NCI-H1417 (cell line): ENCODE results near the gene CSNK1G1.
"Not testable (repeated sequence)": the region's sequence is repeated elsewhere in the genome, so short reads cannot be mapped to it uniquely, and the experiment has no call there.

Experiments used
- DNase-seq, 3 experiments: peaks; one replicate each; lab custom pipeline; 2025; lab: John Stamatoyannopoulos, UW

CSNK1G1 gene

DNA sequence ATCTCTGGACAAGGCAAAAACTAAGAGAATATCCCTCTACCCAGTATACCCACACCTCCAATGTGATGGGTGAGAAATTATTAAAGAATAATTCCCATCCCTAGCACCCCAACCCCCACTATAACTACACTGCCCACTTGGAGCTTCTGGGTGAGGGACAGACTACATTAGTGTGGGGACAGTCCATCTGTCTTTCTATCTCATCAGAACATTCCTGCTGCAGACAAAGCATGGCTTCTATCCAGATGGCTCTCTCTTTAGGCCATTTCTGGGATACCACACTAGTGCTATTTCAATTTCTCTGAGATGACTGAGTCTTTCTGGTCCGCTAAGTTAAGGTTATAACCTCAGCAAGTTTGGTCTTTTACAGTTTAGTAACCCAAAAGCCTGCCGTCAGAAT lies 6.6 kb downstream of the CSNK1G1 start:
- no peak for DNase-seq

DNA sequence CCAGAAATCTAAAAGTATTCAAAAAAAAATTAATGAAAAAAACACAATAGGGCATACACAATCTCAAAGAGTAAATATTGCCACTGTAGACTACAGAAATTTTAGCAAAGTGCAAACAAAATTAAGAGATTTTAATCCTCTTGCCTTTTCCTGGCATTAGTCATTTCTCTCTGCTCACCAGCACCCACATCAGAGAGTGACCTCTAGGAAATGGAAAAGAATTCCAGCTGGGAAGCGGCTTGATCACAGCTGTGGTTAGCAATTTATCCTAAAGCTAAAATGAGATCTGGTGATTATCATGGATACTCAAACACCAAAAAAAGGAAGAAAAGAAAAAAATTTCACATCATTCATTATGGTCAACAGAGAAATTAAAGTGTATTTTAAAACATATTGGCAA lies 7.5 kb downstream of the CSNK1G1 start:
- DNase-seq, result no peak

DNA sequence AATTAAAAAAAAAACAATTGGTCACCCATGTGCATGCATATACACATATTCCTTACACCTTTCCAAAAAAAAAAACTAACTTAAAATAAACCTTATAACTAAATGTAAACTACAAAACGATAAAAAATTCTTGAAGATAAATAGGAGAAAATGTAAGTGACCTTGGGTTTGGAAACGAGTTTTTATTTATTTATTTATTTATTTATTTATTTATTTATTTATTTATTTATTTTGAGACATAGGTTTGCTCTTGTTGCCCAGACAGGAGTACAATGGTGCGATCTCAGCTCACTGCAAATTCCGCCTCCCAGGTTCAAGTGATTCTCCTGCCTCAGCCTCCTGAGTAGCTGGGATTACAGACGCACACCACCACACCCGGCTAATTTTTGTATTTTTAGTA lies 9.7 kb downstream of the CSNK1G1 start:
- DNase-seq, result not testable (repeated sequence)

DNA sequence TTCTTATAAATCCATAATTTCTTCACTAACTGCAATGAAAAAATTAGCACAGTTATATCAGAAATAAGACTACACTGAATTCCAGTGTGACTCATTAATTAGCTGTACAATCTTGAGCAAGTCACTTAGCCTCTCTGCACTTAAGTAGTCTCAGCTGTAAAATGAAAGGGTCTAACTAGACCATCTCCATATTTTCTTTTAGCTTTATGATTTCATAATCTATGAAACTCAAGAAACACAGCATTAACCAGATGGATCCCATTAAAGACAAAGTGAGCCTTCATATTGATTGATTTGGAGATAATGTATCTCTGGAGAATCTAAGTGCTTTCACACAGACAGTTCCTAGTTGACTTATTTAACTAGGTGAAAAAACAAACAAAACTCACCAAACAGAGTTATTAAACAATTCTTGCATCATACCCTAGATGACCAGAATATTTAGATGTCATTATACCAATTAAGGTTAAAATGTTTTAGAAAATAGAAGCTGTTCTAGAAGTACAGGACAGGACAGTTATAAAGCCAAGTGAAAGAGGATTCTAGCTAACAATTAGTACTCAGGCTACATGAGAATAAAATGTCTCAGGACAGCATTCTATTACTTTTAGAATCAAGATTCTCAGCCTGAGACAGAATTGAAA lies 11.2 kb downstream of the CSNK1G1 start:
- peak in 1 of 3 experiments; percentile 46 for DNase-seq

GRCh38 chr15:64343841-64344240 lies 12.1 kb downstream of the CSNK1G1 start:
- no peak for DNase-seq

GRCh38 chr15:64343222-64343621 lies 12.8 kb downstream of the CSNK1G1 start:
- DNase-seq, result no peak

- DNase-seq, result no peak
Measured at GRCh38 chr15:64341961-64342360, 14.0 kb downstream of the CSNK1G1 start.

- DNase-seq, result no peak
Measured at GRCh38 chr15:64340355-64340754, 15.6 kb downstream of the CSNK1G1 start.

DNA sequence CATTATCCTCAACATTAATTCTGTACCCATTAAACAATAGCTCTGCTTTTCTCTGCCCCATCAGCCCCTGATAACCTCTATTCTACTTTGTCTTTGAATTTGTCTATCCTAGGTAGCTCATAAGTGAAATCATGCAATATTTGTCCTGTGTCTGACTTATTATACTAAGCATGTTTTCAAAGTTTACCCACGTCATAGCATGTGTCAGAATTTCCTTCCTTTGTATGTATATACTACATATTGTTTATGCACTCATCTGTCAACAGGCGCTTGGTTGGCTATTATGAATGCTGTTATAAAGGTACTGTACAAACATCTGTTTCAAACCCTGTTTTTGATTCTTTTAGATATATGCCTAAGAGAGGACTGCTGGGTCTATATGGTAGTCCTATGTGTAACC lies 18.2 kb downstream of the CSNK1G1 start:
- DNase-seq, result no peak

- peak in 1 of 3 experiments; percentile 18 for DNase-seq
Measured at GRCh38 chr15:64333986-64334929, 21.7 kb downstream of the CSNK1G1 start.

DNA sequence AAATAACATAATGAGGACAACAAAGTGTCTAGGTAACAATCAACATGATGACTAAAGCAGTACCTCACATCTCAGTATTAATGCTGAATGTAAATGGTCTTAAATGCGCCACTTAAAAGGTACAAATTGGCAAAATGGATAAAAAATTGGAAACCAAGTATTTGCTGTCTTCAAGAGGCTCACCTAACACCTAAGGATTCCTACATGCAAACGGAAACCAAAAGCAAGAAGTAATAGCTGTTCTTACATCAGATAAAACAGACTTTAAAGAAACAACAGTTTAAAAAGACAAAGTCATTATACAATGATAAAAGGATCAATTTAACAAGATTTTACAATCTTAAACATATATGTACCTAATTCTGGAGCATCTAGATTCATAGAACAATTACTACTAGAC lies 22.5 kb downstream of the CSNK1G1 start:
- DNase-seq, result no peak

DNA sequence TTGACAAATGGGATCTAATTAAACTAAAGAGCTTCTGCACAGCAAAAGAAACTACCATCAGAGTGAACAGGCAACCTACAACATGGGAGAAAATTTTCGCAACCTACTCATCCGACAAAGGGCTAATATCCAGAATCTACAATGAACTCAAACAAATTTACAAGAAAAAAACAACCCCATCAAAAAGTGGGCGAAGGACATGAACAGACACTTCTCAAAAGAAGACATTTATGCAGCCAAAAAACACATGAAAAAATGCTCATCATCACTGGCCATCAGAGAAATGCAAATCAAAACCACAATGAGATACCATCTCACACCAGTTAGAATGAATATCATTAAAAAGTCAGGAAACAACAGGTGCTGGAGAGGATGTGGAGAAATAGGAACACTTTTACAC lies 24.3 kb downstream of the CSNK1G1 start:
- DNase-seq, result not testable (repeated sequence)

DNA sequence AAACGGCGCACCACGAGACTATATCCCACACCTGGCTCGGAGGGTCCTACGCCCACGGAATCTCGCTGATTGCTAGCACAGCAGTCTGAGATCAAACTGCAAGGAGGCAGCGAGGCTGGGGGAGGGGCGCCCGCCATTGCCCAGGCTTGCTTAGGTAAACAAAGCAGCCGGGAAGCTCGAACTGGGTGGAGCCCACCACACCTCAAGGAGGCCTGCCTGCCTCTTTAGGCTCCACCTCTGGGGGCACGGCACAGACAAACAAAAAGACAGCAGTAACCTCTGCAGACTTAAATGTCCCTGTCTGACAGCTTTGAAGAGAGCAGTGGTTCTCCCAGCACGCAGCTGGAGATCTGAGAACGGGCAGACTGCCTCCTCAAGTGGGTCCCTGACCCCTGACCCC lies 29.0 kb downstream of the CSNK1G1 start:
- DNase-seq, result not testable (repeated sequence)

GRCh38 chr15:64326458-64326857 lies 29.5 kb downstream of the CSNK1G1 start:
- not testable (repeated sequence) for DNase-seq

DNA sequence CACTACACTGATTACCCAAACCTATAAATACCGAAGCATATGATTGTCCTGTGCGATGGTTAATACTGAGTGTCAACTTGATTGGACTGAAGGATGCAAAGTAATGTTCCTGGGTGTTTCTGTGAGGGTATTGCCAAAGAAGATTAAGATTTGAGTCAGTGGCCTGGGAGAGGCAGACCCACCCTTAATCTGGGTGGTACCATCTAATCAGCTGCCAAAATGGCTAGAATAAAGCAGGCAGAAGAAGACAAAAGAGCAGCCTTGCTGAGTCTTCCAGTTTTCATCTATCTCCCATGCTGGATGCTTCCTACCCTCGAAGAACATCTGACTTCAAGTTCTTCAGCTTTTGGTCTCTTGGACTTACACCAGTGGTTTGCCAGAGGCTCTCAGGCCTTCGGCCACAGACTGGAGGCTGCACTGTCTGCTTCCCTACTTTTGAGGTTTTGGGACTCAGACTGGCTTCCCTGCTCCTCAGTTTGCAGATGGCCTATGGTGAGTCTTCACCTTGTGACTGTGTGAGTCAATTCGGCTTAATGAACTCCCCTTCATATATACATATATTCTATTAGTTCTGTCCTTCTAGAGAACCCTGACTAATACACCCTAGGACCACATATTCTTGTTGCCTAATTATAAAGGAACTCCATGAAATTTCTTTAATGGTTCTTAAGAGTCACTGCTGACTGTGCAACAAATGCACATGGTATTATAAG lies 31.7 kb downstream of the CSNK1G1 start:
- DNase-seq, result no peak

DNA sequence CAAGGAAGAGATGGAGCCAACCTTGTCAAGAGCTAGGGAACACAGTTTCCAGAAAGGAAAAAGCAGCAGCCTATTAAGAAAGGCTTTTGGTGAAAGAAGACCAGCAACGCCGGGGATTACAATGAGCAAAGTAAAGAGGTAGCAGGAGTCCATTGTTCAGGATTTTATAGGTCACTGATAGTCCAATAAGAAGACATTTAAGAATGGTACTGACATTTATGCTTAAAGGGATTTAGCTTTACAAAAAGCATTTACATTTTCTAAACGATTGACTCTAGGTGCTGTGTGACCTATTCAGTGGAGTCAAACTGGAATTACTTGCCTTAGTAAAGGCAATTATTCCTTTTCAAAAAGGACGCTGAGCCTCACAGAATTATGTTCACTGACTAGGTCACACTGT lies 40.8 kb downstream of the CSNK1G1 start:
- DNase-seq, result peak in 1 of 3 experiments; percentile 23

- DNase-seq, result no peak
Measured at GRCh38 chr15:64314456-64314855, 41.5 kb downstream of the CSNK1G1 start.

DNA sequence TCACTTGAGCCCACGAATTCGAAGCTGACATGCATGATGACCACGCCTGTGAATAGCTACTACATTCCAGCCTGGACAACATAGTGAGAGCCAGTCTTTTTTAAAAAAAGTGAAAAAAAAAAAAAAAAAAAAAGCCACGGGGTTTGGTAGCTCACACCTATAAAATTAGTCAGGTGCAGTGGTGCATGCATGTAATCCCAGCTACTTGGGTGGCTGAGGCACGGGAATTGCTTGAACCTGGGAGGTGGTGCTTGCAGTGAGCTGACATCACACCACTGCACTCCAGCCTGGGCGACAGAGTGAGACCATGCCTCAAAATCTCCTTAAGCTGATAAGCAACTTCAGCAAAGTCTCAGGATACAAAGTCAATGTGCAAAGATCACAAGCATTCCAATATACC lies 44.4 kb downstream of the CSNK1G1 start:
- no peak for DNase-seq

GRCh38 chr15:64310036-64310435 lies 45.9 kb downstream of the CSNK1G1 start:
- no peak for DNase-seq

- peak in 1 of 3 experiments; percentile 31 for DNase-seq
Measured at GRCh38 chr15:64305261-64305660, 50.7 kb downstream of the CSNK1G1 start.

- no peak for DNase-seq
Measured at GRCh38 chr15:64289550-64289949, 66.4 kb downstream of the CSNK1G1 start.

- DNase-seq, result no peak
Measured at GRCh38 chr15:64288999-64289398, 67.0 kb downstream of the CSNK1G1 start.

DNA sequence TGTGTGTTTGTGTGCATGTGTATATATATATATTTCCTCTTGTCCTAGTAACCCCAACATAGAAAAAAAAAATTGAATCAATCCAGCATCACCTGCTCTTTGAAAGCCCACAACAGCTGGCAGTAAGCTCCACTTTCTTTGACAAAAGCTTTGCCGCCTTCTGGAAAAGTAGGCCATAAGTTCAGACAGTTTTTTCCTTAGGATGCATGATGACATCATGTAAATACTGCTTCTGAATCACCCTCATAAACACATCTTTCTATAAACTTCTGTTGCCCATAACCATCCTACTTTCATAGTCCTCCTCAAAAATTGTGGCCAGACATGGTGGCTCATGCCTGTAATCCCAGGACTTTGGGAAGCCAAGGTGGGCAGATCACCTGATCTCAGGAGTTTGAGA lies 67.4 kb downstream of the CSNK1G1 start:
- DNase-seq, result no peak
